ACC112 (cell line): ENCODE measurements around the gene SNX2.
A peak's percentile ranks its signal among the peaks of the same experiment; 100 is the strongest.

Source experiments
- H2AFZ ChIP-seq: fragments of 200-600 bp; sonication (generic); one replicate; pipeline ENCODE4 v1.6.0; 2017; ENCODE audit warnings: antibody characterized with exemption, low read length; ENCODE audit not compliant: unreplicated experiment
- H3K27ac ChIP-seq: fragments of 200-600 bp; sonication (generic); 2 replicates; pipeline ENCODE4 v1.5.1; 2014; ENCODE audit warnings: low read depth, mild to moderate bottlenecking, antibody characterized with exemption, low read length, moderate library complexity
- H3K27me3 ChIP-seq: fragments of 200-600 bp; sonication (generic); 2 replicates; pipeline ENCODE4 v1.6.1; 2014; ENCODE audit warnings: mild to moderate bottlenecking, antibody characterized with exemption, low read length, moderate library complexity, mixed read lengths; ENCODE audit not compliant: insufficient read depth
- H3K36me3 ChIP-seq: fragments of 200-600 bp; sonication (generic); 2 replicates; pipeline ENCODE4 v1.6.1; 2016; ENCODE audit warnings: mild to moderate bottlenecking, antibody characterized with exemption, low read length, moderate library complexity, mixed read lengths; ENCODE audit not compliant: insufficient read depth
- H3K4me1 ChIP-seq: fragments of 200-600 bp; sonication (generic); one replicate; pipeline ENCODE4 v1.6.1; 2016; ENCODE audit warnings: low read length, mixed read lengths; ENCODE audit not compliant: insufficient read depth, unreplicated experiment, control insufficient read depth
- H3K4me3 ChIP-seq: fragments of 200-600 bp; sonication (generic); 2 replicates; pipeline ENCODE4 v1.5.1; 2014; ENCODE audit warnings: mild to moderate bottlenecking, low read depth, low read length
- H3K79me2 ChIP-seq: fragments of 200-600 bp; sonication (generic); one replicate; pipeline ENCODE4 v1.6.0; 2016; ENCODE audit warnings: low read length; ENCODE audit not compliant: control insufficient read depth, unreplicated experiment, insufficient read depth

Gene SNX2

GRCh38 chr5:122774861-122775549 lies at the start of gene SNX2:
SNX2 (plus strand) TSS chr5:122775080; CDS start chr5:122775104, 24 bp downstream.
- peaks cover 40% of the 10 kb centered on the region for H3K79me2 ChIP-seq
- peak within 1 kb of the TSS; percentile 91 for H2AFZ ChIP-seq
- 0 out of 2 replicates have a peak, but pooled peaks cover 3% of the 10 kb centered on the region for H3K27me3 ChIP-seq
- peaks cover 16% of the 10 kb centered on the region for H3K4me1 ChIP-seq
- H3K27ac ChIP-seq, result no peak within 1 kb of the TSS
- no peaks in the 10 kb centered on the region for H3K36me3 ChIP-seq
- peak within 1 kb of the TSS; percentile 91 for H3K4me3 ChIP-seq

GRCh38 chr5:122727112-122727541 lies 47.8 kb upstream of the SNX2 start:
- H2AFZ ChIP-seq, result peak overlapping the region; percentile 95
- peak overlapping the region; percentile 70 for H3K4me3 ChIP-seq
- H3K27me3 ChIP-seq, result no peaks in the 10 kb centered on the region
- H3K79me2 ChIP-seq, result no peaks in the 10 kb centered on the region
- H3K4me1 ChIP-seq, result peaks cover 25% of the 10 kb centered on the region
- no peaks in the 10 kb centered on the region for H3K36me3 ChIP-seq
- peak overlapping the region; percentile 72 for H3K27ac ChIP-seq

GRCh38 chr5:122730037-122730436 lies 44.8 kb upstream of the SNX2 start:
- no peaks in the 10 kb centered on the region for H3K79me2 ChIP-seq
- no peak overlapping the region for H3K4me3 ChIP-seq
- peaks cover 12% of the 10 kb centered on the region for H3K4me1 ChIP-seq
- H3K27ac ChIP-seq, result no peak overlapping the region
- H3K36me3 ChIP-seq, result no peaks in the 10 kb centered on the region
- H2AFZ ChIP-seq, result no peak overlapping the region
- H3K27me3 ChIP-seq, result no peaks in the 10 kb centered on the region

GRCh38 chr5:122730456-122730855 lies 44.4 kb upstream of the SNX2 start:
- peaks cover 12% of the 10 kb centered on the region for H3K4me1 ChIP-seq
- H3K79me2 ChIP-seq, result no peaks in the 10 kb centered on the region
- H3K4me3 ChIP-seq, result no peak overlapping the region
- no peaks in the 10 kb centered on the region for H3K36me3 ChIP-seq
- H3K27ac ChIP-seq, result no peak overlapping the region
- H2AFZ ChIP-seq, result no peak overlapping the region
- no peaks in the 10 kb centered on the region for H3K27me3 ChIP-seq

GRCh38 chr5:122736086-122736845 lies 38.6 kb upstream of the SNX2 start:
- Histone ChIP-seq H2AFZ (no peak overlapping the region), H3K27me3 (no peaks in the 10 kb centered on the region), H3K36me3 (no peaks in the 10 kb centered on the region), H3K79me2 (no peaks in the 10 kb centered on the region), H3K4me1 (no peaks in the 10 kb centered on the region), H3K4me3 (no peak overlapping the region), H3K27ac (no peak overlapping the region)

- Histone ChIP-seq H3K4me3 (no peak overlapping the region), H3K36me3 (no peaks in the 10 kb centered on the region), H3K27me3 (no peaks in the 10 kb centered on the region), H3K27ac (no peak overlapping the region), H2AFZ (no peak overlapping the region), H3K4me1 (no peaks in the 10 kb centered on the region), H3K79me2 (no peaks in the 10 kb centered on the region)
Observed at GRCh38 chr5:122738088-122738487, 36.8 kb upstream of the SNX2 start.

GRCh38 chr5:122741681-122742080 lies 33.2 kb upstream of the SNX2 start:
- Histone ChIP-seq H3K36me3 (no peaks in the 10 kb centered on the region), H3K27ac (no peak overlapping the region), H3K79me2 (no peaks in the 10 kb centered on the region), H3K27me3 (no peaks in the 10 kb centered on the region), H3K4me1 (no peaks in the 10 kb centered on the region), H3K4me3 (no peak overlapping the region), H2AFZ (no peak overlapping the region)

- H3K4me3 ChIP-seq, result no peak overlapping the region
- no peaks in the 10 kb centered on the region for H3K27me3 ChIP-seq
- no peak overlapping the region for H2AFZ ChIP-seq
- no peaks in the 10 kb centered on the region for H3K79me2 ChIP-seq
- no peaks in the 10 kb centered on the region for H3K36me3 ChIP-seq
- H3K4me1 ChIP-seq, result no peaks in the 10 kb centered on the region
- no peak overlapping the region for H3K27ac ChIP-seq
Observed at GRCh38 chr5:122743261-122743660, 31.6 kb upstream of the SNX2 start.

GRCh38 chr5:122745597-122745996 lies 29.3 kb upstream of the SNX2 start:
- H3K4me1 ChIP-seq, result no peaks in the 10 kb centered on the region
- no peak overlapping the region for H3K27ac ChIP-seq
- H2AFZ ChIP-seq, result no peak overlapping the region
- no peaks in the 10 kb centered on the region for H3K36me3 ChIP-seq
- H3K4me3 ChIP-seq, result no peak overlapping the region
- H3K27me3 ChIP-seq, result no peaks in the 10 kb centered on the region
- H3K79me2 ChIP-seq, result no peaks in the 10 kb centered on the region

- Histone ChIP-seq H3K36me3 (no peaks in the 10 kb centered on the region), H3K4me1 (peaks cover 13% of the 10 kb centered on the region), H3K27me3 (no peaks in the 10 kb centered on the region), H3K27ac (no peak overlapping the region), H3K79me2 (no peaks in the 10 kb centered on the region), H2AFZ (no peak overlapping the region), H3K4me3 (no peak overlapping the region)
Observed at GRCh38 chr5:122749886-122750285, 25.0 kb upstream of the SNX2 start.
